DND-41 (cell line): ENCODE measurements around the gene MRPL4.
"Not testable (repeated sequence)": the region's sequence is repeated elsewhere in the genome, so short reads cannot be mapped to it uniquely, and the experiment has no call there.

Experiments
- CTCF ChIP-seq: IDR thresholded peaks from 2 replicates; pipeline ENCODE4 v1.5.1; 2012; ENCODE audit warnings: borderline replicate concordance, low read length, moderate library complexity, mild to moderate bottlenecking; ENCODE audit not compliant: poor library complexity, severe bottlenecking; ENCODE audit errors: extremely low read depth
- EZH2 ChIP-seq: IDR thresholded peaks from 3 replicates; pipeline ENCODE4 v1.6.1; 2012; ENCODE audit warnings: borderline replicate concordance, low read depth, mild to moderate bottlenecking, moderate library complexity, low read length, inconsistent platforms; ENCODE audit not compliant: severe bottlenecking

GRCh38 chr19:10241826-10242449 lies 10.1 kb upstream of the MRPL4 start:
- TF ChIP-seq CTCF, EZH2: not testable (repeated sequence)
